ENCODE data around the gene MDP1.

MDP1 gene

GRCh38 chr14:24171422-24172260, 44.2 kb downstream of the MDP1 start, which contains the start of gene REC8:
Gene REC8, plus strand, starts transcription at chr14:24172080. Its CDS starts 473 bp downstream, at chr14:24172553.
- in situ Hi-C loops (cut with MboI; ENCODE audit: low pct_unique_long_range_greater_than_20kb, low sequenced_read_pairs): no loop called here

GRCh38 chr14:24167469-24168114, 48.3 kb downstream of the MDP1 start:
- in situ Hi-C loops (cut with MboI; ENCODE audit: low pct_unique_long_range_greater_than_20kb, low sequenced_read_pairs): no loop called here

More at GRCh38 chr14:24171422-24172260, 44.2 kb downstream of the MDP1 start, which contains the start of gene REC8:
- DNase-seq: no peak

GRCh38 chr14:24165785-24166184, 50.1 kb downstream of the MDP1 start:
- in situ Hi-C loops (cut with MboI; ENCODE audit: low pct_unique_long_range_greater_than_20kb, low sequenced_read_pairs): no loop called here
- no peak for DNase-seq

More at GRCh38 chr14:24167469-24168114, 48.3 kb downstream of the MDP1 start:
- DNase-seq: no peak

GRCh38 chr14:24164518-24164991, 51.3 kb downstream of the MDP1 start:
- in situ Hi-C loops (cut with MboI; ENCODE audit: low pct_unique_long_range_greater_than_20kb, low sequenced_read_pairs): no loop called here
- no peak for DNase-seq

Data from KBM-7 (cell line).